HL-60/S4 treated with retinoic acid at 250 ng/mL for 4 days and 3 days (cell line): Measurements from ENCODE around the gene TMEM116.
"Not testable (repeated sequence)": the region's sequence is repeated elsewhere in the genome, so short reads cannot be mapped to it uniquely, and the experiment has no call there.

Experiments
- in situ Hi-C: fragments of 300-500 bp; cut with MboI; formaldehyde crosslinking; loops from 2 replicates; pipeline ENCODE4 v1.7.0; 2022; ENCODE audit warnings: low sequenced_read_pairs

Gene TMEM116

DNA sequence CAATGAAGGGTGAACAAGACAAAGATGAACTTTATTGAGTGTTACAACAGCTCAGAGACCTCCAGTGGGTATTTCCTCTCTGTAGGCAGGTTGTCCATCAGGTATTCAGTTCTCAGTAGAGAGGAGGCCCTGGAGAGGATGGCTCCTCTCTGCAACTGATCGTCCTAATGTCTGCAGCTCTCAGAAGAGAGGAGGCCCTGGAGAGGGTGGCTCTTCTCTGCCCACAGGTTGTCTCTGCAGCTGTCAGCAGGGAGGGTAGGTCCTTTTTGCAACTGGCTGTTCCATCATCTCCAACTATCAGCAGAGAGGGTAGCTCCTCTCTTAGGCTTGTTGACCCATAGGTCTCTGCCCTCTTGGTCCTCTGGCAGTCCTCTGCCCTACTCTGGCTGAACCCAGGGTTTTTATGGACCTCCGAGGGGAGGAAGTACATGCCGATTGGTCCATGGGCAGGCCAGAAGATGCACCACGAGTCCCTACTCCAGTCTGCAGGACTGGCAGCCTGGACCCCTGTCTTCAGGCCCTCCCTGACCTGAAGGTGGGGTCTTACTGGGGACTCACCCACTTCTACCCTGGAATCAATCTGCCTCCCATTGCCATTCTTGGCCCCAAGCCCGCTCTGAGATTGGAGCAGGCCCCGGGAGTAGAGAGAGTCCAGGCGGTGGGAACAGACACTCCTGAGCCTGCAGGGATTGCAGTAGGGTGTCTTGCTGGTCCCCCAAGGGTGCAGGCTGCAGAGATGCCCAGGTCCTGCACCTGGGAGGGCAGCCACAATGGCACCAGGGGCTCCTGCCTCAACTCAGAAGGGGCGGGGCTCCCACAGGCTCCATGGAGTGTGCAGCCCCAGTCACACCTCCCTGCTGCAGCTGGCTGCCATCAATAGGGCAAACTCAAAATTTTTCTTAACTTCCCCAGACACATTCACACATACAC, 2.3 kb downstream of the TMEM116 start:
- in situ Hi-C loops, result no loop called here

DNA sequence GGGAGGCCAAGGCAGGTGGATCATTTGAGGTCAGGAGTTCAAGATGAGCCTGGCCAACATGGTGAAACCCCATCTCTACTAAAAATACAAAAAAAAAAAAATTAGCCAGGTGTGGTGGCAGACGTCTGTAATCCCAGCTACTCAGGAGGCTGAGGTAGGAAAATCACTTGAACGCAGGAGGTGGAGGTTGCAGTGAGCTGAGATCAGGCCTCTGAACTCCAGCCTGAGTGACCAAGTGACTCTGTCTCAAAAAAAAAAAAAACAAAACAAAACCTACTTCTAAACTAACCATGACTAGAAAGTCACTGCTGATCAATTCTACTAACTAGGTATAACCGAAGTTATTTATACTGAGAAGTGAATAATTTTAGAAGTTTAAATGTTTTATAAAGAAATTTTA, 3.4 kb downstream of the TMEM116 start:
- in situ Hi-C loops, result not testable (repeated sequence)

DNA sequence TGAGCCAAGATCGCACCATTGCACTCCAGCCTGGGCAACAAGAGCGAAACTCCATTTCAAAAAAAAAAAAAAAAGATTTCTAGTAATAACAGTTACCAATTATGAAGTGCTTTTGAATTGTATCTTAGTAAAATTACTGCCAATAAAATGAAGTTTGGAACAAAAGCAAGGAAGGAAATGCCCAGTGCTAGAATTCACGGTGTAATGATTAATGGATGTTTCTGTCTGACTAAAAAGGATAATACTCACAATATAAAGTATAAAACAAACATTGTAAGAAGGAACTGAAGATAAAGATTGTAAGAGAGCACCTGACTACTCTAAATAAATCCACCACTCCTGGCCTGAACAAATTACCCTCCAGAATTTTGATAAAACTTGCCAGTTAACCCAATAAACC, 4.0 kb downstream of the TMEM116 start:
- in situ Hi-C loops, result no loop called here

DNA sequence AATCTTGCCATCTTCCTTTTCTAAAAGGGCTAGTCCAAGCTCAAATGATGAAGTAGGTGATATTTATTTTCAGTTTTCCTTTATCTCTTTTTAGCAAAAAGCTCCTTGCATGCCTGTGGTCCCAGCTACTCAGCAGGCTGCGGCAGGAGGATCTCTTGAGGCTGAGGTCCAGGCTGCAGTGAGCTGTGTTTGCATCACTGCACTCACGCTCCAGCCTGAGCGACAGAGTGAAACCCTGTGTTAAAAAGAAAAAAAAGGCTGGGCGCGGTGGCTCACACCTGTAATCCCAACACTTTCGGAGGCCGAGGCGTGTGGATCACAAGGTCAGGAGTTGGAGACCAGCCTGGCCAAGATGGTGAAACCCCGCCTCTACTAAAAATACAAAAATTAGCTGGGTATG, 5.0 kb downstream of the TMEM116 start:
- in situ Hi-C loops, result no loop called here

DNA sequence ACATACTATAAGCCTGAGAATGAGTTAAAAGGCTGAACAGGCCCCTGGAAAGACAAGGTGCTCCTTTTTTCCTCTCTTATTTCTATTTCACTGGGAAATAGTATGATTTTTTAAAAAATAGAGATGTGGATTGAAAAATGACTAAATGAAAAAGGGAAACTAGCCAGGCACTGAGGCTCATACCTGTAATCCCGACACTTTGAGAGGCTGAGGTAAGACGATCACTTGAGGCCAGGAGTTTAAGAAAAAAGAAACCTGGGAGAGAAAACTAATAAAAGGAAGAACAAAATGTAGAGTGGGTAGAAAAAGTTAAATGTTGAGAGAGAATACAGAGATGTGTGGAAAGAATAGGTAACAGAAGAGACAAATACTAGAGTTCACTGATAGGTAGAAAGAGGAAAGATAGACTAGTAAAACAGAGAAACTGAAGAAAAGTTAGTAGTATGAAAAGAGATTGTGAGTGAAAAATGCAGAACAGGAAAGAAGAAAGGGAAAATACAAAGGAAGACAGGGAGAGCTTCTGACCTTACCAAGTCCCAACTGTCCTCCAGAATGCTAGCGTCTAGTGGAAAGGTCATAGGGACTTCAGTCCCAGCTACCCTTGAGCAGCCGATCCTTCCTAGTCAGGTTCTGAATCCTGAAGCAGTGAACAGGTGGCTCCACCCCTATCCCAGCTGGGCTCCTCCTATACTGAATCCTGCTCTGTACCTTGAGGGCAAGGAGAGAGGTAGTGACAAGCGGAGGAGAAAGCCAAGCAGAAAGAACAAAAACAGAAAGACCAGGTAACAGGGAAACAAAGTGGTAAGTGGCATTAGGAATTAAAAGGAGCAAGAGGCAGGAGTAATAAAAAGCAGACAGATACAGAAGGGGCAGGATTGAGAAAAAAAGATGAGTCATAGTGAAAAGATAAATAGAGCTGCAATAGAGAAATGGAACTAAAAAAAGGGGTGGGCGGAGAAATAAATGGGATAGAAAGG, 7.3 kb downstream of the TMEM116 start:
- in situ Hi-C loops, result no loop called here

DNA sequence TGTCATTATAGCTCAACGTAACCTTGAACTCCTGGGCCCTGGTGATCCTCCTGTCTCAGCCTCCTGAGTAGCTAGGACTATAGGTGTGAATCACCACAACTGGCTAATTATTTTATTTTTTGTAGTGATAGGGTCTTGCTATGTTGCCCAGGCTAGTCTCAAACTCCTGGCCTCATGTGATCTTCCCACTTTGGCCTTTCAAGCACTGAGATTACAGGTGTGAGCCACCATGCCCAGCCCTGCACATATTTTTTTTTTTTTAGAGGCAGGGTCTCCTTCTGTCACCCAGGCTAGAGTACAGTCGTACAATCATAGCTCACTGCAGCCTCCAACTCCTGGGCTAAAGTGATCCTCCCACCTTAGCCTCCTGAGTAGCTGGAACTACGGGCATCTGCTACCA, 8.9 kb downstream of the TMEM116 start:
- in situ Hi-C loops, result no loop called here

DNA sequence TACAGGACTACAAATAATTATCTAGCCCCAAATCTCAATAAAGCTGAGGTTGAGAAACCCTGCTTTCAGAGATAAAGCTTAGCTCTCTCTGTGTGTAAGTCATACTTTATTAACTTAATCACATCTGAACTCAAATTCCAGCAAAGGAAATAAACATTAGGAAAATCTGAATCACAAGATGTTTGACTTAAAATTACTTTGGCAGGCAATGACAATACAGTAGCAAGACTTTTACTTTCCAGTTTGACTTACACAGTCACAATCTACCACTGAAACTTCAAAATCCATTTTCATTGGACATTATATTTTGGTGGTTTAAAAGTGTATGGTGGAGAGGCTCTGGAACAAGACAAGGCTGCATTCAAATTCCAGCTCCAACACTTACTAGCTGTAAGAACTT, 11.4 kb downstream of the TMEM116 start:
- in situ Hi-C loops, result no loop called here

DNA sequence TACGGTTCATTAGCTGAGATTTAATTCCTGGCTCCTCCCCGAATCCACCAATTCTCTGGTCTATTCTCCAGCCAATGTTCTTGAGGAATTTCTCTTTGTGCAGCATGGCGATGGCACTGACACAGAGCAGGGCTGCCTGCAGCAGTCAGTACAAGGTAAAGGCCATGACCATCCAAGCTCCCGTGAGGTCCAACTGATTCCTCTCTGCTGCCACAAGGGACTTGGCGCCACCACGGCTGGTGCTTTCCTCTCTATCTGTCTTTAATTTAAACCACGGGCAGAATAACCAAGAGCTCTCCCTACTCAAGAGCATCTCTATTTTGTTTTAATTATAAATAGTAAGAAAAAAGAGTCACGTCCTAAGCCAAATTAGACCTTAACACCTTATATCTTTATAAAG, 12.1 kb downstream of the TMEM116 start:
- in situ Hi-C loops, result no loop called here

DNA sequence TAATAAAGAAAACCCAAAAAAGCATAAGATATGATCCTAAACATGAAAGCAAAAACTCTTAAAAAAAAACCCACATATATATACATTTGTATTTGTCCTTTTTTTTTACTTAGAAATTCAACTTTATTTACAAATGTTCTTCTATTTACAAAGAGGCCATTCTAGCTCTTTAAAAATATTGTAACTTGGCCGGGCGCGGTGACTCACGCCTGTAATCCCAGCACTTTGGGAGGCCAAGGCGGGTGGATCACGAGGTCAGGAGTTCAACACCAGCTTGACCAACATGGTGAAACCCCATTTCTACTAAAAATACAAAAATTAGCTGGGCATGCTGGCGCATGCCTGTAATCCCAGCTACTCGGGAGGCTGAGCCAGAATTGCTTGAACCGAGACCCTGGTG, 13.8 kb downstream of the TMEM116 start:
- in situ Hi-C loops, result not testable (repeated sequence)

DNA sequence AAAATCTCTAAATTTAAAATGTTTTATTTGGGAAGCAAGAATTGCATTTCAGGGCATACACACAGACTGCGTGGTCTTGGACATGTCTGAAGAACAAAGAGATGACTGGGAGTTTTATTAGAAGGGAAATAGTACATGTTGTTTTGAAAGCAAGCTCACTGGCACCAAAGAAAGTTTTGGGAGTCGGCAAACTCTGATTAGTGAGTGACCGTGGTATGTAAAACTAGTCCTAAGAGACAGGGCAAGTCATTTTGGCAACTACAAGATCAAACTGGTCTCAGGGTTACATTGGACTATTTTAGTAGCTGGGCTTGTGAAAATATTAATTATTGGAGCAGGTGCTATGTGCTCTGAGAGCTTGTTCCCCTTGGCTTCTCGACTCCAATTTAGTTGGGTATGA, 14.9 kb downstream of the TMEM116 start:
- in situ Hi-C loops, result no loop called here

DNA sequence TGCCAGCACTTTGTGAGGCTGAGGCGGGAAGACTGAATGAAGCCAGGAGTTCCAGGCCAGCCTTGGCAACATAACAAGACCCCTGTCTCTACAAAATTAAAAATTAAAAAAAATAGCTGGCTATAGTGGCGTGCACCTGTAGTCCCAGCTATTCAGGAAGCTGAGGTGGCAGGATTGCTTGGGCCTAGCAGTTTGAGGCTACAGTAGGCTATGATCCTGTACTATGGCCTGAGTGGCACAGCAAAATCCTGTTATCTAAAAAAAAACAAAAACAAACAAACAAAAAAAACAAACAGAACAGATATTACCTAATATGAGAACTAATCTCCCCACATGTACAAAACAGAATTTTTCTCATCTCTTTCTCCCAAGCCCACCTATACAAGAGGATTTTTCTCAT, 15.7 kb downstream of the TMEM116 start:
- in situ Hi-C loops, result no loop called here

DNA sequence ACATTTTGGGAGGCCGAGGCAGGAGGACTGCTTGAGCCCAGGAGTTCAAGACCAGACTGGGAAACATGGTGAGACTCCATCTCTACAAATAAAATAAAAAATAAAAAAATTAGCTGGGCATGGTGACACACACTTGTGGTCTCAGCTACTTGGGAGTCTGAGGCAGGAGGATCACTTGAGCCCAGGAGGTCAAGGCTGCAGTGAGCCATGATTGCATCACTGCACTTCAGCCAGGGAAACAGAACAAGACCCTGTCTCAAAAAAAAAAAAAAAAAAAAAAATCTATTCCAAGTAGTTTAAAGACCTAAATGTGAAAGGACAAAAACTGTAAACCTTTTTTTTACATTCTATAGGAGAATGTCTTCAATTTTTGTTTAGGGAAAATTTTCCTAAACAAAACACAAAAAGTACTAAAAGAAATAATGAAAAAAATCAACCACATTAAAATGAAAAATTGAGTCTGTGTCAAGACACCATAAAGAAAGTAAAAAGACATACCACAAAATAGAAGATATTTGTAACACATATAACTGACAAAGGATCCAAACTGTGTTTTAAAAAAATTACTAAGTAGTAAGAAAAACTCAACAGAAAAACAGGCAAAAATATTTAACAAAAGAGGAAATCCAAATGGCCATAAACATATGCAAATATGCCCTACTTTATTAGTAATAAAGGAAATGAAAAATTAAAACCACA, 17.0 kb downstream of the TMEM116 start:
- in situ Hi-C loops, result no loop called here

DNA sequence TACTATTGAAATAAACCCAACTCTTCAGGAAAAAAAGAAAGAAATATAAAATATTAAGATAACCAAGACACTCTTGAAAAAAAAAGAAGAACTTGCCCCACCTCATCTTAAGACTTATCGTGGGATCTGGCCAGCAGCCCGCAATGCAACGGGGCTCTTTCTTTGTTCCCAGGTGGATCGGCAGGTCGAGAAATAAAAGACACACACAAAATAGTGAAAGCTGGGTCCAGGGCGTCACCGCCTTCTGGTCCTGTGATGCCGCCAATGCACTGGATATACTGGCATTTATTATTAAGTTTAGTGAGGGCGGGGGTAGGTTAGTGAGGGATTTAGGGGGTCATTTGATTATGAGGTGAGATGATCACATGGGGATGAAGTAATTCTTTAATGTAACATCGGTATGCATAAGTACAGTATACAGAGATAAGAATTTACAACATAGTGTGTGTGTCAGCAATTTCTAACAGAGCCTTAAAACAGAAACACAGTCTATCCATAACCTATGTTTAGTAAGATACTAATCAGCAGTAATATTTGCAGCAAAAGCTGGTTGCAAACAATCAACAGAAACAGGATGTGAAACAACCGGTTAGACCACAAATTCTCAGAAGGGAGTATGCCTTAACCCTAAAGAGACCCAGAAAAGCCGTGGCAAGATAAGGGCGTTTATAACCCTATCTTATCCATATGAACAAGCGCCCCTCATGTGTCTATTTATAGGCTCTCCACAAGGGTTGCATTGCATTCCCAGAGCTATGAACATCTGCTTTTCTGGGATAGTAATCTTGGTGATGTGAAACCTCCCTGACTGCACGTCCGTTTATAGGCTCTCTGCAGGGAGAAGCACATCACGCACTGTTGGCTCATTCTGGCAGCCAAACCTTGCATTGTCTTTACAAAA, 18.5 kb downstream of the TMEM116 start:
- in situ Hi-C loops, result not testable (repeated sequence)

DNA sequence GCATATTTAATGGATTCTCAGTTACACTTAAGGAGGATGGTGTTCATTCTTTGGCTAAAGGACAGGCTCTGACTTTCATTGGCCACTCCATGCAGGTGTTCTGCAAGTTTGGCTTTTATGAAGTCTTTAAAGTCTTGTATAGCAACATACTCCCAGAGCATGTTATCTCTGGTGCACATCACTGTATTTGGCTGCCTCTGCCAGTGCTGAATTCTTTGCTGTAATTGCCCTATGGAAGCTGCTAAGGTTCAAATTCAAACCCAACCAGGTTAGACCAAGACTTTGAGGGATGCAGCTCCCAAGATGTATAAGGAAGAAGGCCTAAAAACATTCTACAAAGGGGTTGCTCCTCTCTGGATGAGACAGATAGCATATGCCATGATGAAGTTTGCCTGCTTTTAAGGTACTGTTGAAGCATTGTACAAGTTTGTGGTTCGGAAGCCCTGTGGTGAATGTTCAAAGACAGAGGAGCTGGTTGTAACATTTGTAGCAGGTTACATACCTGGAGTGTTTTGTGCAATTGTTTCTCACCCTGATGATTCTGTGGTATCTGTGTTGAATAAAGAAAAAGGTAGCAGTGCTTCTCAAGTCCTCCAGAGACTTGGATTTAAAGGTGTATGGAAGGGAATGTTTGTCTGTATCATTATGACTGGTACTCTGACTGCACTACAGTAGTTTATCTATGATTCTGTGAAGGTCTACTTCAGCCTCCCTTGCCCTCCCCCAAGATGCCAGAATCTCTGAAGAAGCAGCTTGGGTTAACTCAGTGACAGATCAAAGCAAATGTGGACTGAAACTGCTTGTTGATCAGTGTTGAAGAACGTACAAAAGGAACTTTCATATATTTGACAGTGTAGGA, 19.4 kb downstream of the TMEM116 start:
- in situ Hi-C loops, result no loop called here

DNA sequence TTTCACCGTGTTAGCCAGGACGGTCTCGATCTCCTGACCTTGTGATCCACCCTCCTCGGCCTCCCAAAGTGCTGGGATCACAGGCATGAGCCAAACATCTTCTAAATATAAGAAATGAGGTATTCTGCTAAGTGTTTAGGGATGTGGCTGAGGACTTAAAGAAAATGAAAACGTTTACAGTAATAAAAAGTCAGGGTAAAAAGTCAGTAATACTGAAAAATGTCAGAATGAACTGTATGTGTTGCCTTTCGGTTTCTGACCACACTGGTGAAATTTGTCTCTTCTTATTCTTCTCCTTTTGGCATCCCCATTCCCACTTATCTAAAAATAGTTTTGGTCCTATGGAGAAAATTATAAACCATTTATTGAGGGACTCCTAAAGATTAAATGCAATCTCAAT, 20.5 kb downstream of the TMEM116 start:
- in situ Hi-C loops, result no loop called here

DNA sequence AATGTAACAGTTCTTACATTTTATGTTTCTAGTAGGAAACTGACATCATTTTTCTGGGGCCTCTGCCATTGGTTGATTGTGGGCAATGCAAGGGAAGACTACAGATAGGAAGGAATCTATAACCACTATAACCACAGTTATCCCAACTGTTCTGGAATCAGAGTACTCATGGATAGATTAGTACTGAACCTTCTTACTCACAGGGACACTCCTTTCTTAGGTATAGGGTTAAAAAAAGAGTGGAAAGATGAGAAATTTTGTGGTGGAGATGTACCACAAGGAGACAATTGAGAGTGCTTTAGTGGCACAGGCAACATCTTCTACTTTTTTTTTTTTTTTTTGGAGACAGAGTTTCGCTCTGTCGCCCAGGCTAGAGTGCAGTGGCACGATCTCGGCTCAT, 21.0 kb downstream of the TMEM116 start:
- in situ Hi-C loops, result no loop called here

DNA sequence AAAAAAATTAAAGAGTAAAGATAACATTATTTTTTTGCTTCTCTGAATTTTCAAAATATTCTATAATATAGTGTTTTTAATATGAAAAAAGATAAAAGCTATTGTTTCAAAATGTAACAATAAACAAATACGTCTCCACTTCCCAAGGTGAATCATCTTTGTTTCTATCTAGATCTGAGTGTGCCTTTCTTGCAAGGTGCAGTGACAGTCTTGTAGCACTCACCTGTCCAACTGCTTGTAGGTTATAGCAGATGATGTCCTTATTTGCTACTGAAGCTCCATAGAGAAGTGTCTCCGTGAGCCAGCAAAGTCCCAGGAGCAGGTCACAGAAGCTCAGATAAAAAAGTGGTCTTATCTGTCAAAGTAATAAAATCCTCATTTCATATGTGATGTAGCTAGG, 21.4 kb downstream of the TMEM116 start:
- in situ Hi-C loops, result no loop called here

DNA sequence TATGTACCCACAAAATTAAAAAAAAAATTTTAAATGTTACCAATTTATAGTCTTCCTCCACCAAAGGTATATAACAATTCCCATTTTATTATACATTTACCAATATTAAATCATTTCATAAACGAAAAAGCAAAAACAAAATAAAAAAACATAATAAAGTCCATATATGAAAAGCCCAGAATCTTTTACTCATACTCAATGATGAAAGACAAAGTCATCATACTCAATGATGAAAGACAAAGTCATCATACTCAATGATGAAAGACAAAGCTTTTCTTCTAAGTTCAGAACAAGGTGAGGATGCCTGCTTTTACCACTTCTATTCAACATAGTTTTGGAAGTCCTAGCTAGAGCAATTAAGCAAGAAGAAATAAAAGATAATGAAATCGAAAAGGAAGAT, 28.1 kb downstream of the TMEM116 start:
- in situ Hi-C loops, result no loop called here

DNA sequence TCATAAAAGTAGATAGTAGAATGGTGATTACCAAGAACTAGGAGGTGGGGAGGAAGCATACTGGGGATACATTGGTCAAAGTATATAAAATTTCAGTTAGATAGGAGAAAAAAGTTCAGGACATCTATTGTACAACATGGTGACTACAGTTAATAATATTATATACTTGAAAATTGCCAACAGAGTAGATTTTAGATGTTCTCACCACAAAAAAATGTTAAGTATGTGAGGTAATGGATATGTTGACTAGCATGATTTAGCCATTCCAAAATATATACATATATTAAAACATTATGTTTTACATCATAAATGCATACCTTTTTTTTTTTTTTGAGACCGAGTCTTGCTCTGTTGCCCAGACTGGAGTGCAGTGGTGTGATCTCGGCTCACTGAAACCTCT, 31.0 kb downstream of the TMEM116 start:
- in situ Hi-C loops, result no loop called here
